SU-DHL-6 (cell line): ENCODE measurements around the gene ZFHX2.

Experiments used
- CTCF ChIP-seq: fragments of 200-600 bp; sonication (generic); IDR thresholded peaks from one replicate; pipeline ENCODE4 v1.5.1; 2017; ENCODE audit warnings: antibody characterized with exemption, mild to moderate bottlenecking, low read length, moderate library complexity; ENCODE audit not compliant: insufficient read depth, poor library complexity, severe bottlenecking
- EZH2phosphoT487 ChIP-seq: fragments of 200-600 bp; sonication (generic), shearing (Covaris generic); conservative IDR thresholded peaks from 2 replicates; pipeline ENCODE4 v1.6.1; 2018; ENCODE audit warnings: mild to moderate bottlenecking, antibody characterized with exemption, low read length, moderate library complexity, mixed read lengths

DNA sequence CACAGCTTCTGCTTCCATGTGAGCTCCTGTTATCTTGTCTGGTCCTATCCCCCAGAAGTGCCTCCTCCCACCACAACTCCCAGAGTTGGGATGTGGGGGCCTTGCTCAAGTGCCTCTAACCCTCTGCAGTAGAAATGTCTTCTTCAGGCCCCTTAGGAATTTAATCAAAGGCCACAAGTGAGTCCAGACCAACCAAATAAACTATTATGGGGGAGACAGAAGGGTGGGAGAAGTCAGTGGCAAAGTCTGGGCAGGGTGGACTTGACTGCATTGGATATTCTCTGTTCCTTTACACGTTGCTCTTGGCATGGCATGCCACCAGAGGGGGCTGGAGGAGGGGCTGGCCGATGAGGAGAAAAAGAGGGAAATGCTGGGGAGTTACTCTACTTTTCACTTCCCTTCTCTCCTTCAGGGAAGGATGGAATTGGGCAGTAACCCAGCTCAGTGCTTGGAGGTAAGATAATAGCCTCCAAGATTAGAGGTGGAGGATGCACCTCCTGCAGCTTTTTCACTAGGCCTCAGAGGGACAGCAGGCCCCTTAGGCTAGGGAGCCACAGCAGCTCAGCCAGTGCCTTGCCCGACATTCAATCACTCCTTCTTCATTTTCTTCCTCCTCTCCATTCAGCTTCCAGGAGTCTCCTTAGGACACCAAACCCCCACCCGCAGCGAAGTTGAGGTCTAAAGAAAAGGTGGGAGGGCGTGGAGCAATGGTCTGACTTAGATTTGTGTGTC lies 17.2 kb upstream of the ZFHX2 start:
- TF ChIP-seq CTCF (peak; percentile 26), EZH2phosphoT487 (no peak)
